Pons (tissue), 1 donor: ENCODE measurements around the gene NAXE.
"Not testable (repeated sequence)": the region's sequence is repeated elsewhere in the genome, so short reads cannot be mapped to it uniquely, and the experiment has no call there.

Source experiments
- DNase-seq: peaks from one replicate; pipeline ENCODE4 v3.0.0-alpha.2; 2016; ENCODE audit warnings: low spot score

The NAXE gene

GRCh38 chr1:156571261-156571852 lies 20.2 kb upstream of the NAXE start:
- DNase-seq = no peak

- peak; percentile 74 for DNase-seq
Observed at GRCh38 chr1:156571919-156572662, 19.5 kb upstream of the NAXE start, which contains the start of gene IQGAP3. TSS of gene IQGAP3 (minus strand) at chr1:156572565. CDS start at chr1:156572529, 36 bp downstream.

- DNase-seq = no peak
Observed at GRCh38 chr1:156572663-156573018, 18.9 kb upstream of the NAXE start.

GRCh38 chr1:156574039-156574633 lies 17.4 kb upstream of the NAXE start:
- no peak for DNase-seq

- DNase-seq = no peak
Observed at GRCh38 chr1:156577550-156577949, 14.0 kb upstream of the NAXE start.

- no peak for DNase-seq
Observed at GRCh38 chr1:156578055-156578454, 13.5 kb upstream of the NAXE start.

GRCh38 chr1:156579472-156579871 lies 12.1 kb upstream of the NAXE start, which contains the start of gene TTC24:
TSS of gene TTC24 (plus strand) at chr1:156579723. CDS start at chr1:156581365, 1,642 bp downstream.
- DNase-seq = no peak

- no peak for DNase-seq
Observed at GRCh38 chr1:156581661-156582387, 9.8 kb upstream of the NAXE start.

- DNase-seq = no peak
Observed at GRCh38 chr1:156582388-156583017, 9.1 kb upstream of the NAXE start.

GRCh38 chr1:156583821-156584622 lies 7.6 kb upstream of the NAXE start:
- peak; percentile 85 for DNase-seq

GRCh38 chr1:156584813-156585212 lies 6.8 kb upstream of the NAXE start:
- no peak for DNase-seq

GRCh38 chr1:156586323-156586722 lies 5.3 kb upstream of the NAXE start:
- DNase-seq = no peak

GRCh38 chr1:156586892-156587477 lies 4.6 kb upstream of the NAXE start:
- no peak for DNase-seq

- not testable (repeated sequence) for DNase-seq
Observed at GRCh38 chr1:156587927-156588326, 3.6 kb upstream of the NAXE start.

GRCh38 chr1:156589546-156589945 lies 2.0 kb upstream of the NAXE start:
- no peak for DNase-seq

GRCh38 chr1:156590326-156591180 lies 1.0 kb upstream of the NAXE start:
- DNase-seq = no peak

- no peak for DNase-seq
Observed at GRCh38 chr1:156591181-156591431, 470 bp upstream of the NAXE start.

- no peak for DNase-seq
Observed at GRCh38 chr1:156592158-156592909, 758 bp downstream of the NAXE start.

- DNase-seq = no peak
Observed at GRCh38 chr1:156592910-156593660, 1.5 kb downstream of the NAXE start.
